Measurements from ENCODE around the gene COL13A1. TPM values are rescaled to one million over a fixed set of nuclear protein-coding genes. Genes with fewer than 3 reads are reported as not detected.

COL13A1 gene
- total RNA-seq, 1 experiment from 2014 or later: 5.9 TPM

GRCh38 chr10:69979174-69979573 lies 177.5 kb downstream of the COL13A1 start (continued):
- TF ChIP-seq REST (IDR thresholded peaks at IDR 0.05; ENCODE audit: low read depth) (no peak), POLR2A (IDR thresholded peaks at IDR 0.05; ENCODE audit: borderline replicate concordance, extremely low read depth, insufficient read depth, insufficient read length) (no peak), YY1 (IDR thresholded peaks at IDR 0.05; ENCODE audit: extremely low read depth, insufficient replicate concordance, low read depth, low read length) (no peak)

DNA sequence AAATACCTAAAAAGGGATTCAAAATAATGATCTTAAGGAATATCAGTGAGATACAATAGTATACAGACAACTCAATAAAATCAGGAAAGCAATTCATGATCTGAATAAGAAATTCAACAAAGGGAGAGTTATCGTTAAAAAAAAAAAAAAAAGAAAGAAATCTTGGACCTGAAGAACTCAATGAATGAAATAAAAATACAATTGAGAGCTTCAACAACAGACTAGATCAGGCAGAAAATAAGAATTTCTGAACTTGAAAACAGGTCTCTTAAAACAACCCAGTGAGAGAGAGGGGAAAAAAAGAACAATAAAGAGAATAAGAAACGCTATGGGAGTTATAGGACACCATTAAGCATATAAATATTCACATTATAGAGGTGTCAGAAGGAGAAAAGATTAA lies 179.0 kb downstream of the COL13A1 start:
- no peaks in the 10 kb centered on the region; a peak in 1 of 4 replicates for H3K9me3 ChIP-seq (ENCODE audit: control insufficient read depth in 1 of 2, insufficient read depth in 1 of 2, low read depth in 1 of 2, low read length in 2 of 2)
- no peak overlapping the region for H3K4me2 ChIP-seq (ENCODE audit: low read length)
- H4K20me1 ChIP-seq (ENCODE audit: insufficient read depth): no peaks in the 10 kb centered on the region
- ChIA-PET CTCF (no interaction called here), RAD21 (ENCODE audit: low non-redundant PET in 1 of 2, low total read pairs in 2 of 2, uncharacterized antibody in 2 of 2, unreplicated experiment in 2 of 2) (no interaction called here), POLR2A (no interaction called here)
- no peak for ATAC-seq
- no peaks in the 10 kb centered on the region for H3K9me2 ChIP-seq (ENCODE audit: insufficient read depth)
- no peak overlapping the region for H3K27ac ChIP-seq (ENCODE audit: low read depth, low read length)
- intact Hi-C loops (cut with micrococcal nuclease): no loop called here
- no peak for TF ChIP-seq SRF (IDR thresholded peaks at IDR 0.05; ENCODE audit: low read depth)
- 0 out of 2 replicates have a peak, but pooled peaks have one; percentile 44 for TF ChIP-seq CBX3 (IDR thresholded peaks at IDR 0.05; ENCODE audit: low read depth)
- no peak overlapping the region for H2AFZ ChIP-seq (ENCODE audit: low read depth, low read length, poor library complexity, severe bottlenecking)
- H3K27me3 ChIP-seq (ENCODE audit: insufficient read depth, low read length): no peaks in the 10 kb centered on the region
- BruUV-seq (replicated peaks): no TSS peak
- peaks cover 0 to 4% of the 10 kb centered on the region in 2 experiments; a peak in 1 of 4 replicates for H3K4me1 ChIP-seq (ENCODE audit: control insufficient read depth in 1 of 2, insufficient read depth in 2 of 2, low read length in 2 of 2)
- no peak for DNase-seq (ENCODE audit: low read depth, low spot score)
- no peaks in the 10 kb centered on the region for H3K36me3 ChIP-seq (ENCODE audit: control insufficient read depth in 1 of 2, insufficient read depth in 2 of 2, low read length in 2 of 2)
- H3K9ac ChIP-seq (ENCODE audit: low read length): no peak overlapping the region
- H3K4me3 ChIP-seq (replicated peaks in 1 of 2; ENCODE audit: low read depth in 1 of 2, low read length in 2 of 2): no peak overlapping the region
- H3K79me2 ChIP-seq (ENCODE audit: insufficient read depth, low read length): no peaks in the 10 kb centered on the region
